ENCODE measurements around the gene RNU7-1. TPM values are rescaled to one million over a fixed set of nuclear protein-coding genes. Genes with fewer than 3 reads are reported as not detected.
"Not testable (repeated sequence)": the region's sequence is repeated elsewhere in the genome, so short reads cannot be mapped to it uniquely, and the experiment has no call there.

Gene RNU7-1
- total and polyA plus RNA-seq, 2 of the 4 experiments (the other 2 are of a cell fraction), result not detected

DNA sequence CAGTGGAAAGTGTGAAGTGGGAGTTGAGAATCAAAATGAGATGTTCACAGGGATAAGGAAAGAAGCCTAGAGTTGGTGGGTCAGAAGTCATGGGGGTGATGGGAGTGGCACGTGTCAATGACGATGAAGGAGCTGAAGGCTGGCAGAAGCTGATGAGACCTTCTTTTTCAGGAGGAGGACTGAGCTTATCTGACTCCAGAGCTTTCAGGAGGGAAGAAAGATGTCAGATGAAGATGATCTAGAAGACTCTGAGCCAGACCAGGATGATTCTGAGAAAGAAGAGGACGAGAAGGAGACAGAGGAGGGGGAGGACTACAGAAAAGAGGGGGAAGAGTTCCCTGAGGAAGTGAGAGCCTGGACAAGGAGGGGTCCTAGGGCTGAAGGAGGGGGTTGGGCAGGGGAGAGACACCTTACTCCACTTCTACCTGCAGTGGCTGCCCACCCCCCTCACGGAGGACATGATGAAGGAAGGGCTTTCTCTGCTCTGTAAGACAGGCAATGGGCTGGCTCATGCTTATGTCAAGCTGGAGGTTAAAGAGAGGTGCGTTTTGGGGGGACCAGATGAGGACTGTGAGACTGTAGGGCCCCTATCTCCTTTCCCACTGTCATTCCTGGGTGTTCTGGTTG, 38.1 kb upstream of the RNU7-1 start:
- Histone ChIP-seq H3K9me3 (ENCODE audit: control insufficient read depth, insufficient read depth, low read length) (no peaks in the 10 kb centered on the region), H3K18ac (ENCODE audit: low read depth, low read length) (no peak overlapping the region), H4K5ac (ENCODE audit: low read depth, low read length) (0 out of 2 replicates have a peak overlapping the region, but pooled peaks have one; percentile 20), H3K9ac (ENCODE audit: low read depth, low read length) (peak overlapping the region; percentile 81), H4K8ac (ENCODE audit: low read depth in 2 of 2, low read length in 2 of 2) (peak overlapping the region in 1 of 2 experiments; percentile 95; a peak in 2 of 4 replicates), H2AK9ac (replicated peaks; ENCODE audit: low read depth, low read length, poor library complexity) (peak overlapping the region; percentile 89), H3K14ac (replicated peaks; ENCODE audit: low read depth, low read length) (no peak overlapping the region), H4K20me1 (ENCODE audit: insufficient read depth, low read length) (no peaks in the 10 kb centered on the region), H3K9me1 (ENCODE audit: insufficient read depth, low read length) (peaks cover 4% of the 10 kb centered on the region), H4K91ac (ENCODE audit: insufficient read depth, low read depth, low read length) (no peak overlapping the region), H3K4me3 (ENCODE audit: insufficient read depth, low read depth, low read length) (0 out of 2 replicates have a peak overlapping the region, but pooled peaks have one; percentile 90), H3K27me3 (ENCODE audit: control insufficient read depth, insufficient read depth, low read length) (no peaks in the 10 kb centered on the region), H3K4me1 (ENCODE audit: control insufficient read depth, insufficient read depth, low read length) (peaks cover 3% of the 10 kb centered on the region; the same call in 1 of the 2 replicates), H2AK5ac (ENCODE audit: low read depth, low read length) (peak overlapping the region; percentile 65; the same call in 1 of the 2 replicates), H3K56ac (ENCODE audit: extremely low read depth, insufficient read depth, low read length) (no peak overlapping the region), H3K4me2 (ENCODE audit: low read depth, low read length) (peak overlapping the region; percentile 96), H3K36me3 (ENCODE audit: control insufficient read depth, insufficient read depth, low read length) (no peaks in the 10 kb centered on the region; the same call in 1 of the 2 replicates), H2BK15ac (ENCODE audit: low read depth, low read length) (no peak overlapping the region), H2BK20ac (ENCODE audit: low read depth, low read length) (no peak overlapping the region), H3K27ac (ENCODE audit: insufficient read depth, low read length) (no peak overlapping the region), H3K4ac (ENCODE audit: low read depth, low read length) (peak overlapping the region; percentile 76), H3K23ac (ENCODE audit: low read depth, low read length) (peak overlapping the region; percentile 20; the same call in 1 of the 2 replicates), H2AFZ (replicated peaks; ENCODE audit: low read length, poor library complexity) (peak overlapping the region; percentile 96), H2BK120ac (ENCODE audit: low read depth, low read length) (no peak overlapping the region), H2BK5ac (ENCODE audit: low read depth, low read length, poor library complexity, severe bottlenecking) (no peak overlapping the region), H3K79me1 (ENCODE audit: low read depth in 1 of 2, low read length in 2 of 2) (no peaks in the 10 kb centered on the region; a peak in 1 of 4 replicates)
- no peak for DNase-seq
- WGBS, 2 experiments (ENCODE audit: extremely low coverage in 2 of 2, insufficient read length in 1 of 2), result 45% methylated on average over 2 of the region's 5 CpGs; no CpG with 5 or more reads in 1 of the 2 experiments
- no TSS peak for BruUV-seq (replicated peaks)
- no peak for ATAC-seq (ENCODE audit: low read depth)
- in situ Hi-C loops (cut with MboI; ENCODE audit: low sequenced_read_pairs), result no loop called here
- TF ChIP-seq RCOR1 (IDR thresholded peaks at IDR 0.05; ENCODE audit: insufficient replicate concordance, low read length) (no peak), NFE2L2 (IDR thresholded peaks at IDR 0.05; ENCODE audit: low read depth, low read length) (no peak), MAZ (IDR thresholded peaks at IDR 0.05; ENCODE audit: borderline replicate concordance, low read depth, low read length) (no peak), FOS (IDR thresholded peaks at IDR 0.05; ENCODE audit: low read depth, low read length) (no peak), CHD1 (IDR thresholded peaks at IDR 0.05; ENCODE audit: low read depth, low read length) (no peak), RAD21 (IDR thresholded peaks at IDR 0.05; ENCODE audit: low read length) (no peak)
- dilution Hi-C loops (cut with HindIII; ENCODE audit: low sequenced_read_pairs, unreplicated experiment), result no loop called here
- ChIA-PET POLR2A (ENCODE audit: unreplicated experiment) (interaction anchor here (1.0 kb wide), 1 partner anchor 20 kb away, joined by 4 read pairs; no protein-coding TSS in a partner anchor), CTCF (interaction anchor here (0.5 to 1.5 kb wide), 3 partner anchors 14 to 91 kb away, joined by 3 to 7 read pairs (median 6); partner anchors contain the start of gene SPSB2)
- intact Hi-C loops (cut with micrococcal nuclease), result no loop called here

DNA sequence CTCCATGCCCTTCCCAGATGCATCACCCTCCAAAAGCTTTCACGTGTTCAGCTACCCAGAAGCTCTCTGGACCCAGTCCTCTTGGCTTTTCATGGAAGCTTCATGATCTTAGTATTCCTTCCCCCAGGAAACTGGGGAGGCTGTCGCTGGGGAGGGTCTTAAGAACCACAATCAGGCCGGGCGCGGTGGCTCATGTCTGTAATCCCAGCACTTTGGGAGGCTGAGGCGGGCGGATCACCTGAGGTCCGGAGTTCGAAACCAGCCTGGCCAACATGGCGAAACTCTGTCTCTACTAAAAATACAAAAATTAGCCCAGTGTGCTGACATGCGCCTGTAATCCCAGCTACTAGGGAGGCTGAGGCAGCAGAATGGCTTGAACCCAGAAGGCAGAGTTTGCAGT, 35.5 kb upstream of the RNU7-1 start:
- ATAC-seq (ENCODE audit: low read depth); H4K8ac ChIP-seq (ENCODE audit: low read depth in 2 of 2, low read length in 2 of 2); H3K4me2 ChIP-seq (ENCODE audit: low read depth, low read length); DNase-seq; H2AK9ac ChIP-seq (replicated peaks; ENCODE audit: low read depth, low read length, poor library complexity); H3K56ac ChIP-seq (ENCODE audit: extremely low read depth, insufficient read depth, low read length); intact Hi-C loops (cut with micrococcal nuclease); H4K91ac ChIP-seq (ENCODE audit: insufficient read depth, low read depth, low read length); H2BK120ac ChIP-seq (ENCODE audit: low read depth, low read length); H3K79me1 ChIP-seq (ENCODE audit: low read depth in 1 of 2, low read length in 2 of 2); H3K36me3 ChIP-seq (ENCODE audit: control insufficient read depth, insufficient read depth, low read length); H3K4me1 ChIP-seq (ENCODE audit: control insufficient read depth, insufficient read depth, low read length); H3K18ac ChIP-seq (ENCODE audit: low read depth, low read length); H3K27me3 ChIP-seq (ENCODE audit: control insufficient read depth, insufficient read depth, low read length); H3K14ac ChIP-seq (replicated peaks; ENCODE audit: low read depth, low read length); H3K23ac ChIP-seq (ENCODE audit: low read depth, low read length); H4K5ac ChIP-seq (ENCODE audit: low read depth, low read length); dilution Hi-C loops (cut with HindIII; ENCODE audit: low sequenced_read_pairs, unreplicated experiment); H3K27ac ChIP-seq (ENCODE audit: insufficient read depth, low read length); H2BK5ac ChIP-seq (ENCODE audit: low read depth, low read length, poor library complexity, severe bottlenecking); H2AFZ ChIP-seq (replicated peaks; ENCODE audit: low read length, poor library complexity); H2BK20ac ChIP-seq (ENCODE audit: low read depth, low read length); in situ Hi-C loops (cut with MboI; ENCODE audit: low sequenced_read_pairs); POLR2A ChIA-PET (ENCODE audit: unreplicated experiment); H3K9ac ChIP-seq (ENCODE audit: low read depth, low read length); H3K9me1 ChIP-seq (ENCODE audit: insufficient read depth, low read length); H4K20me1 ChIP-seq (ENCODE audit: insufficient read depth, low read length); H2BK15ac ChIP-seq (ENCODE audit: low read depth, low read length); H3K9me3 ChIP-seq (ENCODE audit: control insufficient read depth, insufficient read depth, low read length); H2AK5ac ChIP-seq (ENCODE audit: low read depth, low read length); H3K4ac ChIP-seq (ENCODE audit: low read depth, low read length); H3K4me3 ChIP-seq (ENCODE audit: insufficient read depth, low read depth, low read length); BruUV-seq (replicated peaks): not testable (repeated sequence)
- CTCF ChIA-PET, result interaction anchor here (1.8 kb wide), 1 partner anchor 17 kb away, joined by 5 read pairs; no protein-coding TSS in a partner anchor
- no CpG with 5 or more reads among the region's 11 CpGs for WGBS, 2 experiments (ENCODE audit: extremely low coverage in 2 of 2, insufficient read length in 1 of 2)

Data from IMR-90 (cell line).